ENCODE measurements around the gene ITGB1. TPM values are rescaled to one million over a fixed set of nuclear protein-coding genes. Genes with fewer than 3 reads are reported as not detected.

Gene ITGB1
- total and polyA plus RNA-seq, 9 of the 15 experiments (the other 6 are each of a cell fraction or from before 2014, with no cell fraction given) = 40.2 to 194 (median 155) TPM

GRCh38 chr10:32957341-32958084, 517 bp downstream of the ITGB1 start (continued):
- TF ChIP-seq ZNF592 (IDR thresholded peaks at IDR 0.05) = no peak
- peak in 1 of 2 experiments; percentile 65; a peak in 2 of 4 replicates for TF ChIP-seq TEAD1 (CRISPR knock-in tag; IDR thresholded peaks at IDR 0.05)
- no peak for TF ChIP-seq PHF20 (IDR thresholded peaks at IDR 0.05; ENCODE audit: partially characterized antibody)
- no peak for TF ChIP-seq L3MBTL2 (IDR thresholded peaks at IDR 0.05)
- TF ChIP-seq HDAC6 (IDR thresholded peaks at IDR 0.05; ENCODE audit: low read depth, low read length) = no peak
- TF ChIP-seq ZNF551 (CRISPR knock-in tag; IDR thresholded peaks at IDR 0.05) = no peak
- TF ChIP-seq BACH1 (tag; IDR thresholded peaks at IDR 0.05) = no peak
- no peak for TF ChIP-seq ELK3 (CRISPR knock-in tag; IDR thresholded peaks at IDR 0.05)
- TF ChIP-seq JUND (IDR thresholded peaks at IDR 0.05; ENCODE audit: borderline replicate concordance, low read depth, low read length) = no peak
- no peak for TF ChIP-seq JUND (tag; IDR thresholded peaks at IDR 0.05; ENCODE audit: borderline replicate concordance, low read depth, low read length)
- TF ChIP-seq CHD1 (IDR thresholded peaks at IDR 0.05; ENCODE audit: low read length) = peak; percentile 56
- TF ChIP-seq ETV1 (tag; conservative IDR thresholded peaks at IDR 0.05; ENCODE audit: low read depth) = no peak
- no peak for TF ChIP-seq DACH1 (IDR thresholded peaks at IDR 0.05; ENCODE audit: partially characterized antibody)
- TF ChIP-seq TAF1 (IDR thresholded peaks at IDR 0.05; ENCODE audit: control insufficient read depth, extremely low read depth, insufficient read depth, low read length, severe bottlenecking) = peak; percentile 57
- no peak for TF ChIP-seq HCFC1 (IDR thresholded peaks at IDR 0.05; ENCODE audit: low read depth, low read length)
- TF ChIP-seq KLF1 (tag; IDR thresholded peaks at IDR 0.05) = no peak
- TF ChIP-seq DPF2 (IDR thresholded peaks at IDR 0.05) = no peak
- no peak for TF ChIP-seq BCOR (IDR thresholded peaks at IDR 0.05)
- TF ChIP-seq CBX8 (IDR thresholded peaks at IDR 0.05; ENCODE audit: borderline replicate concordance, extremely low read depth, low read depth, low read length, poor library complexity, severe bottlenecking) = no peak
- no peak for TF ChIP-seq BMI1 (IDR thresholded peaks at IDR 0.05; ENCODE audit: low read length)
- TF ChIP-seq ZFX (CRISPR knock-in tag; IDR thresholded peaks at IDR 0.05) = no peak
- TF ChIP-seq HSF4 (CRISPR knock-in tag; IDR thresholded peaks at IDR 0.05; ENCODE audit: borderline replicate concordance) = no peak
- TF ChIP-seq SRSF3 (IDR thresholded peaks at IDR 0.05; ENCODE audit: insufficient read depth, low read length) = 0 out of 2 replicates have a peak, but pooled peaks have one; percentile 72
